ENCODE measurements around the gene KCNJ16.

The KCNJ16 gene

DNA sequence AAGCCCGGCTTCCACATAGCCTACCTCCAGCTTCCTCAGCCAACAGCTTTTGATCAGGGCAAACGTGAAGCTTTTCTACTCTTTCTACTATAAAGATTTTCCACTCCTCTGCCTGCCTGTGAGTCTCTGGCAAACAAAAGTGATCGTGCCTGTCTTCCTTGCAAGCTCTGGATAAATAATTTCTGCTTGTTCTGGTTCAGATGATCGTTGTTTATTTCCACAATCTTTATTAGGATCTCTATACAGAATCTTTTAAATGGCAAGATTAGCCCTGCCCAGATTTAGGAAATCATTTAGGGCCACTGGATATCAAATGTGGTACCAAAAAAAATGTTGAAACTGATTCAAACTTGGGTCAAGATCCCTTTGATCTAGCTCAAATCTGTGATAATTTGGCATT lies 20.4 kb downstream of the KCNJ16 start:
- in situ Hi-C loops (cut with MboI; ENCODE audit: low sequenced_read_pairs) = no loop called here

DNA sequence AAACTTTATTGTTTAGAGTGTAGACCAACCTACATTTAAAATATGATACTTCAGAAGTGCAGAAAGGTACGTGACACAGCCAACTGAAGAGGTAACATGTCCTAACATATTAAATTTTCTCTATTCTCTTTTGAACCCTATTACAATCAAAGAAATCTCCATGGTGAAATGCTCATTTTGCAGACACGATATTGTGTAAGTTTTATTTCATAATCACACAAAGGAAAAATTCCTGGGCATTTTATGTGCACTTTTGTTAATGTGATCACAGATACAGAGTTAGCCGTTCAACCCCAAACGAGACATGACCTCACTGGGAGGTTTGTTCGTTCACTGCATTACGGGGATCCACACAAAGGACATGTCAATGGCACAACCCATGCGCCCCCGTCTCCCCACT lies 21.8 kb downstream of the KCNJ16 start:
- in situ Hi-C loops (cut with MboI; ENCODE audit: low sequenced_read_pairs) = no loop called here

DNA sequence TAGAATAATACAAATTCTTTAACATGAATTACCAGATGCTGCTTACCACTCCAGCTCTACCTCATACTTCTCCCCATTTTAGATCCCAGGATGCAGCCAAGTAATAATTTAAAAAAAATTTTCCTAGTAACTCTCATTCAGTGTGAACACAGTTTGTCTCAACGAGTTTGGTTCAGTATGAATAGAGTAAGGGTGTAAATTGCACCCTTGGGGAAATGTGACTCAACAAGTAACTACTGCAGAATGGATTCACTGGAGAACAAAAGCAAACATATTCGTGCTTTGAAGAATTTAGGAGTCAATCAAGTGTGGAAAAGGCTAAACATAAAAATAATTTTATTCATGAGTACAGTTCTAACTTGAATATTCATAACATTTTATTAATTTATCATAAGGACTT lies 23.0 kb downstream of the KCNJ16 start:
- in situ Hi-C loops (cut with MboI; ENCODE audit: low sequenced_read_pairs) = no loop called here

DNA sequence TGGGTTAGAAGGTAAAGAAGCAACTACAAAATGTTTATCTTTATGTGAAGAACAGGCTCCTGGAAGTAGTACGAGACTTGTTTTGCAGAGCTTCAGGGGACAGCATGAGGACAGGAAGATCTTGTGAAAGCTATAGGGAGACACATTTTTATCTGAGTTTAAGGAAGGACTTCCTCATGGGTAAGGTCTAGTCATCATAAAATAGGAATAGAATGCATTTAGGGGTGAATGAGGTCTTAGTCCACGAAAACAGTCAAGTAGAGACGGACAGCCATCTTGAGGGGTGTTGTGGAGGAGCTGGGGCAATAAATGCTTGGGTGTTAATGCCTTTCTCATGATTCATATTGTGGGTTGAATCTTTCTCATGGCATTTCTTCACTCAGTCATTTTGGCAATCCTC lies 24.3 kb downstream of the KCNJ16 start:
- in situ Hi-C loops (cut with MboI; ENCODE audit: low sequenced_read_pairs) = no loop called here

DNA sequence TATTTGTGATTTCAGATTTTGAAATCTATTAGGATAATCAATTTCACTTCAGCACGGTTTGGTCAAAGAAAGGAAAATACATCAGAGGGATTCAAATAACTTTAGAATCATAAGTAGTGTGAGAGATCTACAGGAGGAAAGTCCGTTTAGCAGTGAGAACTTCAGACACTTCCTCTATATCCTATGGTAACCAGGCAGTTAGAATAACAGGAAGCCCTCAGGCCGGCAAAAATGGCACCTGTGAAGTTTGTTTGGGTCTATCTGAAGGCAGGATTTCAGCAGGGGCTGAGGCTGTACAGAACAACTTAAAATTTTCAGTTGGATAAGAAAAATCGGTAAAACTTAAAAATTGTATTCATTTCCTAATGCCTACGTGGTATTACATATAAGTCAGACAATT lies 24.9 kb downstream of the KCNJ16 start:
- in situ Hi-C loops (cut with MboI; ENCODE audit: low sequenced_read_pairs) = no loop called here

DNA sequence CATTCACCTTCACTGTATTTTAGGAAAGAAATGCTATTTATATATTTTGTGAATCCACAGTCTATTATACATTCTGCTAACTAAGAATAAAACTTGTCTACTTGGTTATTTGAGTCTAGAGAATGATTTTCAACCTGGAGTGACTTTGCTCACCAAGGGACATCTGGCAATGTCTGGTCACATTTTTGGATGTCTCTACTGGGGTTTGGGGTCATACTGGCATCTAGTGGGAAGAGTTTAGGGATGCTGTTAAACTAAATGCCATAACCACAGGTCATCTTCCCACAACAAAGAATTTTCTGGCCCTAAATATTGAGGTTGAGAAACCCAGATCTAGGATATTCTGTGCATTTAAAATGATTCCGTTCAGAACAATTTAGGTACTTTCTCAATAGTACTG lies 26.0 kb downstream of the KCNJ16 start:
- in situ Hi-C loops (cut with MboI; ENCODE audit: low sequenced_read_pairs) = no loop called here

DNA sequence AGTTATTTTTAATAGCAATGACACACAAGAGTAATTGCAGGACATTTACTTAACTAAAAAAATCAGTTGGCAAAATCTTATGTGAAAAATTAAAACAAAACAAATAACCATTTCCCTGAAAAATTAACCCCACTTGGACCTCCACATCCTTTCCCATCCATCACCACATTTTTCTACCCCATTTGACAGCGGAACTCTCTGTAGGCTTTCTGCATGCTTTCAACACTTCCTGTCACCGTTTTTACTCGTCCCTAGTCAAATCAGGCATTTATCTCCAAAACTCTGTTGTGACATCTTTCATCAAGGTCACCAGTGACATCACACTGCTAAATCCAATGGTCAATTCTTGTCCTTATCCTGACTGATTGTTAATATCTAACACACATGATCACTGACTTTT lies 27.5 kb downstream of the KCNJ16 start:
- in situ Hi-C loops (cut with MboI; ENCODE audit: low sequenced_read_pairs) = no loop called here

DNA sequence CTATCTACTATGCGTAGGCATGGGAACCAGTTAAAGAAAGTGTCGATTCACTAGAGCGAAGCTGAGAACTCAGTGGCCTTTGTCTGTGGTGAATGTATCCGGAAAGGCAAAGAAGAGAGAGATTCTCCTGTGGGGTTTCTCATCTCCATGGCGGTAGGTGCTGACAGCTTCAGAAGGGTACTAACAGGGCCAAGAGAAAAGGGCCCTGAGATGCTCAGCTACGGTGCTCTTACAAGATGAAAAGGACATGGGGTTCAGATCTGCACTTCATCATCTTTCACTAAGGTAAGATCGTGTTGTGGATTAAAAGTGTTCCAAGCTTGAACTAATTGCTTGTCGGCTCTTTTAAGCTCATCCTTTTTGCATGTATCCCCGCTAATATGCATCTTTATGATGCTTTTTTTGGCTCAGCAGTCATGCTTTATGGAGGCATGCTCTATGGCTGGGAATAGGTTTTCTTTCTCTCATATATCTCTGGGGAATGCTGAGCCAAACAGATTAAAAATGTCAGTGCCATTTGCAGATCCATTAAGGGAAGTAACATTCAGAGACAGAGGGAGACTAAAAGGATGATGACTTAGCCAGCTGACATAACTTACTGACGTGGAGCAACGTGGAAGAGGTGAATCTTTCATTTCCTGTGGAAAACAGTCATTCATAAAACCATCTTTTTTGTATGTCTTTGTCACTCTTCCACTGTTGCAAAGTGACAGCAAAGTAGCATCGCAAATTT lies 29.9 kb downstream of the KCNJ16 start:
- in situ Hi-C loops (cut with MboI; ENCODE audit: low sequenced_read_pairs) = no loop called here

DNA sequence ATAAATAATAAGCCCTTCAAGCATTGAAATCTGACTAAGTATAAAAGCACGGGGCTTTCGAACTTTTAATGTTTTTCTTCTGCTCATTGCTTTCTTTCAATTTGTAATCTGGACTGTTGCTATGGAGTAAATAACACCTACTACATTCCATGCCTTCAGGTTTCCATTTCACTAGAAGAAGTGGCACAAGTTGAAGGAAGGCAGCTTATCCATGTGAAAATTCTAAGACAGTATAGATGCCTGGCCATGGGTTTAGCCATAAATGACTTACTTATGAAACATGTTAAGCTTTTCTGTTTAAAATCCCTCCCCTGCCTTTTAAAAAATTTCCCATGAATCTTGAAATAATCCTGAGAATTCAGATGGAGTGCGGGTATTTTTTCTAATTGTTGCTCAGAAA lies 30.6 kb downstream of the KCNJ16 start:
- in situ Hi-C loops (cut with MboI; ENCODE audit: low sequenced_read_pairs) = no loop called here

DNA sequence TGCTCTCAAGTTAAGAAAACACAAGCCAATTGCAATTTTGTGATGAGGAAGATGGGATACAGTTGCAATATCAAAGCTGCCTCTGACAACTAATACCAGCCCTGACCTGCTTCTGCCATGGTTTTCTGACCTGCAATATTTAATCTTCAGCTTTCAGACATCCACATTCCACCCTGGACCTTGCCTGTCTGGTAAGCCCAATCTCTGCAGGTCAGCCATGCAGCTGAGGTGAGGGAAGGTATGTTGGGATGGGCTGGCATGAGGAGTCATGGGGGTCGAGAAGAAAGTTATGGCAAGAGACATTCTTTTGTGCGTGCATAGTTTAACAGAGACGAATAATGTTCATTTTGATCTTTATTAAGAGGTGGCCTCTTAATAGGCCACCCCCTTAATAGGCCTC lies 31.5 kb downstream of the KCNJ16 start:
- in situ Hi-C loops (cut with MboI; ENCODE audit: low sequenced_read_pairs) = no loop called here

DNA sequence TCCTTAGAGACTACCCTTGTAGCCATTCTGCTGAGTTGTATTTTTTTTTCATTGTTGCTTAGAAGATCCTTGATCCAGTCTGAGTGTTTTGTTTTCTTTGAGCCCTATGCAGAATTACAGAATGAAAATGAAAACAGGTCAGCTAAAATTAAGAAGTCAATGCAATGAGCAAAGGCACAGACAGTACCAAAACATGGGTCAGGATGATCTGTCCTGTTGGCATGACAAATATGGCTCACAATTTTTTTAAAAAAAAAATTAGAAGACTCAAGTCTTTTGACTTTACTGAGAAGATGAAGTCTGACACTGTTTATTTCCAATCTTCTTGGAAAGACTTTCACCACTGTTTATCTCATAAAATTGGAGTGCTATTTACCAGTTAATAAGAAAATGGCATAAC lies 32.4 kb downstream of the KCNJ16 start:
- in situ Hi-C loops (cut with MboI; ENCODE audit: low sequenced_read_pairs) = no loop called here

DNA sequence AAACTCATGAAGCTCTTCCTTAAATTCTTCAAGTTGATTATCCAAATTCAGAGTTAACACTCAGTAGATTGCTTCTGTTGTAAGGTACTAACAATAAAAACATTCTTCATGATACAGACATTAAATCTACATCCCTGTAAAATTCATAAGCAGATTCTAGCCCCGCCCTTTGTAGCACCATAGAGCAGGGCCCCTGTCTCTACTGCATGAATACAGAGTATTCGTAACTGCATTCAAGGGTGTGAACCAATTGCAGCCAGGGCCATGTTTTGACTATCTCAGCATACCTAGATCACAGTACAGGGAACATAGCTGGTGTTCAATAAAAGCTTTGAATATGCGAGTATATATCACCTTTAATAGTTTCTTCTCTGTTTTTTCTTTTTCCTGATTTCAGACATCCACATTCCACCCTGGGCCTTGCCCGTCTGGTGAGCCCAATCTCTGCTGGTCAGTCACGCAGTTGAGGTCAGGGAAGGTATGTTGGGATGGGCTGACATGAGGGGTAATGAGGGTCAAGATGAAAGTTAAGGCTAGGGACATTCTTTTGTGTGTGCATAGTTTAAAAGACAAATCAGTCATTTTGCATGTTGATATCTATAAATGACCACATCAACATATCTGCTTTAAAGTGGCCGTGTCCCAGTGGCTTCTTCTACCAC lies 33.0 kb downstream of the KCNJ16 start:
- in situ Hi-C loops (cut with MboI; ENCODE audit: low sequenced_read_pairs) = no loop called here

DNA sequence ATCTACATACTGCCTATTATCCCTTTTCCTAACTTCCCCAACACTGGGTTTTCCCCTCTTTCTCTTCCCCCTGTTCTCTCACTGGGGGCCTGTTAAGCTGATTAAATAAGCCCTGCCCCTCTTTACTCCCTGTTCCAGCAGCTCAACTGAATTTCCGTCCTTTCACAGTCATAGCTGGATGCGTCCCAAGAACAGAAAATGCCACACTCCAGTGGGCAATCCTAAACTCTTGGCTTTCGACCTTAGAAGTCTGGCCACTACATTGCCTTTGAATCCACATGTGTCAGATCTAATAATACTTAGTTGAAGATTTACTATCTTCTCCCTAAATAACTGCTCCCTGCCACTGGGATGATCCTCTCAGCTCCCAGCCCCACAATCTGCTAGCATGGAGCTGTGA lies 34.5 kb downstream of the KCNJ16 start:
- in situ Hi-C loops (cut with MboI; ENCODE audit: low sequenced_read_pairs) = no loop called here

DNA sequence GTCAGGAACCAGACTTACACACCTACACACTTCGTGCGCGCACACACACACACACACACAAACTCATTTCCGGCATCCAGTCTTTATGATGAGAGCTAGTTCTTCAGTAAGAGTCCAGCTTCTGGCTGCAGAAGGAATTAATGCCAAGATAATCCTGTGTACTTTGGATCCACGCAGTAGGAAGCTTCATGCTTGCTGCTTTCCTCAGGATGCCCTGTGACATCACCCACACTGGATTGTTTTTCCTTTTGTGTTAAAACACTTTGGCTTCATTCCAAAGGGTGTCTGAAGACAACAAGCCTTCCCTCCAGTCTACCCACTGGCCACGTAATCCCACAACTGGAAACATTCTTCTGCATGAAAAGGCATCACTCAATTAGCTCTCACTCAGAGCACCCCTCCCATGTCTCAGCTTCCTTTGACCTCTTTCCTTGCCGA lies 35.4 kb downstream of the KCNJ16 start:
- in situ Hi-C loops (cut with MboI; ENCODE audit: low sequenced_read_pairs) = no loop called here

DNA sequence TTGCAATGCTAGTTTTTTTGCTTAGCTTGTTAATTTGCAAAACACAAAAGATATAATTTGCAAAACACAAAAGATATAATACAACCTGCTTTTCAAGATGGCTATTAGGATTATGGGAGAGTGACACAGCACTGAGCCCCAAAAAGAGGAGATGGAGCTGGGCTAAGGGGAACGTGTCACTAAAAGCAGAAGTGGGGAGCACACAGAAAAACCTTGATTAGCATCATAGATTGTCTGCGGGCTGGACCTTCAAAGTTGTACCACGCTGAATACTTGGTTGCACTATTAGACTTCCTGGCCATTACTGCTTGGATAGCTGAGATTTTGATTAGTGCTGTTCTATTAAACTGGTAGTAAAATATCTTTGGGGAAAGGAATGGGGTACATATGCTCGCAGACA lies 36.2 kb downstream of the KCNJ16 start:
- in situ Hi-C loops (cut with MboI; ENCODE audit: low sequenced_read_pairs) = no loop called here

DNA sequence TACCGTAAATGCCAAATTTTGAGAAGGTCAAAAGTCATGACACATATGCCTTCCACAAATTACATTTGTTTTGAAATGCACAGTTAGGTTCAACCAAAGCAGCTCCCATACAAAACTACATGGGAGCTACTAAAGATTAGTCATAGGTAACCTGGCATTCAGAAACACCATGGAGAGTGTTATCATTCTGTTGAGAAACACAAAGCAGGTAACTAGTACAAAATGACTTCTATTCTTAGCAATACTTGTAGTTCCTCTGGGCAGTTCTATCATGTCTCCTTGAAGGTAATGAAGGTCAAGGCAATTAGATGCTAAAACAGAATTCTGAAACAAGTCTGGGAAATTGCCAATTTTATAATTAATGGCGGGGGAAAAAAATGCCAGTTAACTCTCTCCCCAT lies 39.4 kb downstream of the KCNJ16 start:
- in situ Hi-C loops (cut with MboI; ENCODE audit: low sequenced_read_pairs) = no loop called here

DNA sequence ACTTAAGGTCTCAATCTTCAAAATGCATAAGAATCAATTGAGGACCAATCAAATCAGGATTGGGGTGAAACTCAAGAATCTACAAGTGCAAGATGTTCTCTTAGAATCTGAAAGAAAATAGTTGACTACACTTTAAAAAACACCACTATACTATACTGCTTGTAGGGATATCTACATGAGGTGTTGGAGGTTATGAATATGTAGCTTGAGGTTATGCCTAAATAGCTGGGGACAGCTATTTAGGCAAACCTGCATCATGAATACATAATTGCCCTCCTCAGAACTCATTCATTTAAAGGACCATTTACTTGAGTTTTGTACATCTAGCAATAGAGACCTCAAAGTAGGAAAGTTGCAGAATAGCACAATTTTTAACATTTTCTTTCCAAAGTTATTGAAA lies 40.1 kb downstream of the KCNJ16 start:
- in situ Hi-C loops (cut with MboI; ENCODE audit: low sequenced_read_pairs) = no loop called here

DNA sequence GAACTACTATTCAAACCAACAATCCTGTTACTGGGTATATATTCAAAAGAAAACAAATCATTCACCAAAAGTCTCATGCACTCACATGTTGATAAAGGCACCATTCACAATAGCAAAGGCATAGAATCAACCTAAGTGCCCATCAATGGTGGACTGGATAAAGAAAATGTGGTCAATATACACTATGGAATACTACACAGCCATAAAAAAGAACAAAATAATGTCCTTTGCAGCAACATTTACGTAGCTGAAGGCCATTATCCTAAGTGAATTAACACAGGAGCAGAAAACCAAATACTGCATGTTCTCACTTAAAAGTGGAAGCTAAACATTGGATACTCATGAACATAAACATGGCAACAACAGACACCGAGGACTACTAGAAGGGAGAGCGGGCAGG lies 41.9 kb downstream of the KCNJ16 start:
- in situ Hi-C loops (cut with MboI; ENCODE audit: low sequenced_read_pairs) = no loop called here

DNA sequence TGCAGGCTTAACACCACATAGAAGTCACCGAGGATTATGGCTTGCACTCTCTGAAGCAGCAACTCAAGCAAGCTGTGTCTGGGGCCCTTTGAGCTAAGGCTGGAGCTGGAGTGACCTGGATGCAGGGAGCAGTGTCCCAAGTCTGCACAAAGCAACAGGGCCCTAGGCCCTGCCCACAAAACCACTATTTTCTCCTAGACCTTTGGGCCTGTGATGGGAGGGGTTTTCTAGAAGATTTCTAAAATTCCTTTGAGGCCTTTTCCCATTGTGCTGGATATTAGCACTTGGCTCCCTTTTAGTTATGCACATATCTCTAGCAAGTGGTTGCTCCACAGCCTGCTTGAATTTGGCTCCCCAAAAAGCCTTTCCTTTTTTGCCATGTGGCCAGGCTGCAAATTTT lies 44.5 kb downstream of the KCNJ16 start:
- in situ Hi-C loops (cut with MboI; ENCODE audit: low sequenced_read_pairs) = no loop called here

DNA sequence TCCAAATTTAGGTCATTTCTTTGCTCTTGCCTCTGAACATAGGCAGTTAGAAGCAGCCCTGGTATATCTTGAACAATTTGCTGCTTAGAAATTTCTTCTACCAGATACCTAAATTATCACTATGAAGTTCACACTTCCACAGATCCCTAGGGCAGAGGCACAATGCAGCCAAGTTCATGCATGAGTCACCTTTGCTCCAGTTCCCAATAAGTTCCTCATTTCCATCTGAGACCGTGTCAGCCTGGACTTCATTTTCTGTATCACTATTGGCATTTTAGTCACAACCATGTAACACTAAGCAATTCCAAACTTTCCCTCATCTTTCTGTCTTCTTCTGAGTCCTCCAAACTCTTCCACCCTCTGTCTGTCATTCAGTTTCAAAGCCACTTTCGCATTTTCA lies 45.0 kb downstream of the KCNJ16 start:
- in situ Hi-C loops (cut with MboI; ENCODE audit: low sequenced_read_pairs) = no loop called here

DNA sequence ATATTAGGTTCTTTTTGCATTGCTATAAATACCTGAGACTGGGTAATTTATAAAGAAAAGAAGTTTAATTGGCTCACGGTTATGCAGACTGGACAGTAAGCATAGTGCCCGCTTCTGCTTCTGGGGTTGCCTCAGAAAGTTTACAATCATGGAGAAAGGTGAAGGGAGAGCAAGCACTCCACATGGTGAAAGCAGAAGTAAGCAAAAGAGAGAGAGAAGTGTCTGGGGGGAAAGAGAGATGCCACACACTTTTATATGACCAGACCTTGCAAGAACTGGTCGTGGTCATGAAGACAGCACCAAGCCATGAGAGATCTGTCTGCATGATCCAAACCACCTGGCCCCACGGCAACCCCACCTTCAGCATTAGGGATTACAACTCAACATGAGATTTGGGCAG lies 45.4 kb downstream of the KCNJ16 start:
- in situ Hi-C loops (cut with MboI; ENCODE audit: low sequenced_read_pairs) = no loop called here

DNA sequence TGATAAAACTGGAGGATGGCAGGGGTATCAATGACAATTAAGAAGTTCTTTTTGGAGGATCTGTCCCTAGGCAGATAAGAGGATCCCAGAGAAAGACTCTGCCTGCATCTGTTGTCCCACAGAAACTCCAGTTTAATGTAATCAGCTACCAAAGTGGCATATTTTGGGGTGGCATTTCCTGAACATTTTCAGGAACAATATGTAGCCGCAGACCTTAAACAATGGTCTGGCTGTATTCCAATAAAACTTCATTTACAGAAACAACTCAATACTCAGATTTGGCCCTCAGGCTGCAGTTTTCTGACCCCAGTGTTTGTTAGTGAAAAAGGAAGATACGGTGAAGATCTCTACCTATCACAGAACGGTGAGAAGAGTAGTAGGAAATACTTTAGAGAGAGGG lies 46.1 kb downstream of the KCNJ16 start:
- in situ Hi-C loops (cut with MboI; ENCODE audit: low sequenced_read_pairs) = no loop called here

DNA sequence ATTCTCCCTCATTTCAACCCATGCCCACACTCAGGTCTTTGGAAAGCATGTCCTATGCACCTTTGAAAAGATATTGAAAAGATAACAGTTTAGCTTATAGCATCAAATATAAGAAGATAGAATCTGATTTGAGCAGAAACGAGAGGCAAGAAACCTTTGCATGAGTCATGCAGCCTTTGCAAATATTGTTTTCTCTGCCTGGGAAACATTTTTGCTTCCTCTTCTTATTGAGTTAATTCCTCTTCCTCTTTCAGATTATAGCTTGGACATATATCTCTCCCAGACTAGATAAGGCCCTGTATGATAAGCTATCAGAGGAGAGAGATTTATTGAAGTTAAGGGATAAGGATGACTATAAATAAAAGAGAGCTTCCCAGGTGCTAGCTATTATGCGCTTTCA lies 48.2 kb downstream of the KCNJ16 start:
- in situ Hi-C loops (cut with MboI; ENCODE audit: low sequenced_read_pairs) = no loop called here
